ENCODE results near the gene SLC7A10. TPM values are rescaled to one million over a fixed set of nuclear protein-coding genes. Genes with fewer than 3 reads are reported as not detected.
"Not testable (repeated sequence)": the region's sequence is repeated elsewhere in the genome, so short reads cannot be mapped to it uniquely, and the experiment has no call there.

The SLC7A10 gene
- total RNA-seq, 2 donors from 2014 or later: not detected

GRCh38 chr19:33212436-33213172 is 13.0 kb downstream of the SLC7A10 start:
- no peak for TF ChIP-seq CTCF (IDR thresholded peaks at IDR 0.05)
- Histone ChIP-seq H3K4me3 (no peak overlapping the region), H3K9ac (ENCODE audit: low read depth in 2 of 2, low read length in 2 of 2) (no peak overlapping the region), H3K27ac (no peak overlapping the region), H3K36me3 (no peaks in the 10 kb centered on the region), H3K4me1 (no peaks in the 10 kb centered on the region), H3K9me3 (no peaks in the 10 kb centered on the region), H3K27me3 (no peaks in the 10 kb centered on the region)
- intact Hi-C loops (cut with DNase I): no loop called here
- DNase-seq: no peak

GRCh38 chr19:33211794-33212435 is 13.7 kb downstream of the SLC7A10 start:
- Histone ChIP-seq H3K9me3 (no peaks in the 10 kb centered on the region), H3K27ac (no peak overlapping the region)
- intact Hi-C loops (cut with DNase I): no loop called here

GRCh38 chr19:33210266-33210940 is 15.2 kb downstream of the SLC7A10 start:
- no peaks in the 10 kb centered on the region for H3K36me3 ChIP-seq
- H3K27me3 ChIP-seq: no peaks in the 10 kb centered on the region
- TF ChIP-seq CTCF (IDR thresholded peaks at IDR 0.05): no peak
- no peak overlapping the region for H3K9ac ChIP-seq (ENCODE audit: low read depth in 2 of 2, low read length in 2 of 2)
- no peaks in the 10 kb centered on the region for H3K4me1 ChIP-seq
- H3K9me3 ChIP-seq: no peaks in the 10 kb centered on the region
- no peak overlapping the region for H3K27ac ChIP-seq
- no peak overlapping the region for H3K4me3 ChIP-seq
- no peak for DNase-seq
- intact Hi-C loops (cut with DNase I): no loop called here

More at GRCh38 chr19:33211794-33212435, 13.7 kb downstream of the SLC7A10 start:
- H3K9ac ChIP-seq (ENCODE audit: low read depth in 2 of 2, low read length in 2 of 2): no peak overlapping the region
- no peaks in the 10 kb centered on the region for H3K27me3 ChIP-seq
- H3K4me1 ChIP-seq: no peaks in the 10 kb centered on the region
- no peak for DNase-seq
- no peak overlapping the region for H3K4me3 ChIP-seq
- TF ChIP-seq CTCF (IDR thresholded peaks at IDR 0.05): no peak
- H3K36me3 ChIP-seq: no peaks in the 10 kb centered on the region

DNA sequence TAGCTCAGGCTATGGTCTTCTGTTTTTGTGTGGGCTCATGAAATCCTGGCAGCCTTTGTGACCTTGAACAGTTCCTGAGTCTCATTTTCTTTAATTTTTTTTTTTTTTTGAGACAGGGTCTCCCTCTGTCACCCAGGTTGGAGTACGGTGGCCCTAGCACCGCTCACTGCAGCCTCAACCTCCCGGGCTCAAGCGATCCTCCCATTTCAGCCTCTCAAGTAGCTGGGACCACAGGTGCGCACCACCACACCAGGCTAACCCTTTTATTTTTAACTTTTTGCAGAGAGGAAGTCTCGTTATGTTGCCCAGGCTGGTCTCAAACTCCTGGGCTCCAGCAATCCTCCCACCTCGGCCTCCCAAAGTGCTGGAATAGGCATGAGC is 15.8 kb downstream of the SLC7A10 start:
- H3K4me3 ChIP-seq; H3K27ac ChIP-seq; intact Hi-C loops (cut with DNase I); DNase-seq; H3K36me3 ChIP-seq; H3K27me3 ChIP-seq; H3K9ac ChIP-seq (ENCODE audit: low read depth in 2 of 2, low read length in 2 of 2); H3K4me1 ChIP-seq; H3K9me3 ChIP-seq: not testable (repeated sequence)

- DNase-seq: no peak
- TF ChIP-seq CTCF (IDR thresholded peaks at IDR 0.05): no peak
- intact Hi-C loops (cut with DNase I): no loop called here
- H3K9me3 ChIP-seq: no peaks in the 10 kb centered on the region
- H3K27me3 ChIP-seq: no peaks in the 10 kb centered on the region
- no peak overlapping the region for H3K9ac ChIP-seq (ENCODE audit: low read depth in 2 of 2, low read length in 2 of 2)
- H3K4me3 ChIP-seq: no peak overlapping the region
- no peaks in the 10 kb centered on the region for H3K4me1 ChIP-seq
- no peak overlapping the region for H3K27ac ChIP-seq
- no peaks in the 10 kb centered on the region for H3K36me3 ChIP-seq
Observed at GRCh38 chr19:33208904-33209849, 16.5 kb downstream of the SLC7A10 start.
